ENCODE measurements around the gene CHD5.
A peak's percentile ranks its signal among the peaks of the same experiment; 100 is the strongest.

CHD5 gene

DNA sequence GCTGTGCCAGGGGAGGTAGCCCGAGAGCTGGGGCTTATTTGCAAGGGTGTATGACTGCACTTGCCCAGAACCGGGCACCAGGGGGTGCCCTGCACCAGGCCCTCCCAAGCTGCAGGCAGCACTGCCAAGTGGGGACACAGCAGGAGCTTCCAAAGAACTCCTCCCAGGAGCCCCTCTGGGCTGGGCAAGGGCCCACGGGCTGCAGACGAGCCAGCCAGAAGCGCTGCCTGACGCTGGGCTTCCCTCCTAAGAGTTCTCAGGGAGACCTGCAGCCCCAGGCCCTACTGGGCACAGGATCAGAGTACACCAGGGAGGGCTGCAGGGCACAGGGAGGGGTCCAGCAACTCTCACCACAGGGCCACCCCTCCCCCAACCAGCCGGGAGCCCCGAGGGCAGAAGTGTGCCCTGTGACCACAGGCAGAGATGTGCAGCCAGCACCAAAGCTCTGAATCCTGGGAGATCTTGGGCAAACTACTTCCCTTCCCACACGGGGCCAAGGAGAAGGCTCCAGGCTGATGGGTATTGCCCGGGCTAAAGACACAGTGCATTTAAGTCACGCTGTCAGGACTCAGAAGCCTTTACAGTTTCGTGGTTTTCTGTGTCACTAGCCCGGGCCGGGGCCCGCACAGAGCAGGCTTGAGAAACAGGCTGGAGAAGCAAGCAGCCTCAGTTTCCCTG, 71.0 kb downstream of the CHD5 start:
- peak; percentile 39 for DNase-seq

GRCh38 chr1:6108476-6108875, 71.6 kb downstream of the CHD5 start:
- DNase-seq: no peak

- no peak for DNase-seq
Observed at GRCh38 chr1:6107409-6108356, 72.4 kb downstream of the CHD5 start.

- DNase-seq: no peak
Observed at GRCh38 chr1:6106977-6107376, 73.1 kb downstream of the CHD5 start.

DNA sequence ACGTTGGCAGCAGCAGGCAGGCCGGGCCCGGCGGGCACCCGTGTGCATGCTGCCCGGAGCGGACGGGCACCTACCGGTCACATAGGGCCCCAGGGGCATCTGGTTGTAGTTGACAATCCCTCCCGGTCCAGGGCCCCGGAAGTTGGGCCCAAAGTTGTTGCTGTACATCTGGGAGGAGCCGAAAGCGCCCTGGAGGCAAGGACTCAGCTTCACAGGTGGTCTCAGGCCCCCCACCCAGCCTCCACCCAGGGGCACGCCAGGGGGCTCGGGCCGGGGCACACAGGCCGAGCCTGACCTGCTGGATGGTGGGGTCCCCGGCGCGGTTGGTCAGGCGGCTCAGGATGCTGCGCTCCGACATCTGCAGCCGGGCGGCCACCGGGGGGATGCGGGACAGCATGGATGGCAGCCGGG, 73.8 kb downstream of the CHD5 start:
- DNase-seq: no peak

DNA sequence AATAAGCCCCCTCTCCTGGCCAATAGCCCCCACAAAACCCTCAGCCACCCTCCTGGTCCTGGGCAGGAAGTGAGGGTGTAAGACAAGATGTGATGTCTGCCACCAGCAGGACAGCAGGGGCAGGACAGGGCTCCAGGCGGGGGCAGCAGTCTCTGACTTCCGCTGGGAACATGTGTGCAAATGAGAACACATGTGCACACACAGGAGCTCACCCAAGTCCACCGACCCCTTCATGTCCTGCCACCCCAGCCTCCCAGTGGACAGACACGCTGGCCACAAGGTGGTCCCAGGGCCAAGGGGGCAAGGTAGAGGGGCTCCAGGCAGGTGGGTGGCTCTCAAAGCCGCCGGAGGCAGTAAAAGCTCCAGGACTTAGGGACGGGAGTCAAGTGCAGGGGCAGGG, 74.4 kb downstream of the CHD5 start:
- no peak for DNase-seq

- DNase-seq: no peak
Observed at GRCh38 chr1:6105218-6105679, 74.9 kb downstream of the CHD5 start.

- no peak for DNase-seq
Observed at GRCh38 chr1:6104631-6105030, 75.5 kb downstream of the CHD5 start.

DNA sequence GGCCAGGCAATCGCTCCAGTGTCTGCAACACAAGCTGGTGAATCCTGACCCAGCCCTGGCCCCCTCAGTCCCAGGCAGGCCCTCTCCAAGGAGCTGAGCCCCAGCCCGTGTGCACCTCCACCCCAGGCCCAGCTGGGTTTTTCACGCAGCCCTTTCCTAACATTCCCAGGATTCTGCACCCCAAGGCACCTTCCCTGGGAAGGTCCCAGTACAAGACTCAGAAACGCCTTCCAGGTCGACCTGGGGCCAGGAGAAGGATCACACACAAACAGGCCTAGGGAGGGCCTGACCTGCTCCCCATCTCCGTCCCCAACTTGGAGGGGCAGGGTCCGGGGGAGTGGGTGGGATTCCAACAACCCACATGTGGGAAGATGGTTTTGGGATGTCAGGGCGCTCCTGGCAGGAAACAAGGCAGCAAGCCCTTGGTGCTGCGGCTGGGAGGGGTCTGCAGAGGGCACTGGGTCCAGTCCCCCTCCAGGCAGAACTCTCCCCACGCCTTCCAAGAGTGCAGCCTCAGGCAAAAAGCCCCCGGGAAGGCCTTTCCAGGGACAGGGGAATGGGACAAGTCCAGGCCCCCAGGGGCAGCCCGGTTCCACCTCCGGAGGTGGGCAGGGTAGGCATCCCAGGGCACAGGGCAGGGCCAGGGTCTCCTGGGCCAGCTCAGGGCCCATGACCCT, 76.1 kb downstream of the CHD5 start:
- DNase-seq: no peak

GRCh38 chr1:6103111-6103853, 76.8 kb downstream of the CHD5 start:
- DNase-seq: no peak

- no peak for DNase-seq
Observed at GRCh38 chr1:6102532-6102845, 77.6 kb downstream of the CHD5 start.

DNA sequence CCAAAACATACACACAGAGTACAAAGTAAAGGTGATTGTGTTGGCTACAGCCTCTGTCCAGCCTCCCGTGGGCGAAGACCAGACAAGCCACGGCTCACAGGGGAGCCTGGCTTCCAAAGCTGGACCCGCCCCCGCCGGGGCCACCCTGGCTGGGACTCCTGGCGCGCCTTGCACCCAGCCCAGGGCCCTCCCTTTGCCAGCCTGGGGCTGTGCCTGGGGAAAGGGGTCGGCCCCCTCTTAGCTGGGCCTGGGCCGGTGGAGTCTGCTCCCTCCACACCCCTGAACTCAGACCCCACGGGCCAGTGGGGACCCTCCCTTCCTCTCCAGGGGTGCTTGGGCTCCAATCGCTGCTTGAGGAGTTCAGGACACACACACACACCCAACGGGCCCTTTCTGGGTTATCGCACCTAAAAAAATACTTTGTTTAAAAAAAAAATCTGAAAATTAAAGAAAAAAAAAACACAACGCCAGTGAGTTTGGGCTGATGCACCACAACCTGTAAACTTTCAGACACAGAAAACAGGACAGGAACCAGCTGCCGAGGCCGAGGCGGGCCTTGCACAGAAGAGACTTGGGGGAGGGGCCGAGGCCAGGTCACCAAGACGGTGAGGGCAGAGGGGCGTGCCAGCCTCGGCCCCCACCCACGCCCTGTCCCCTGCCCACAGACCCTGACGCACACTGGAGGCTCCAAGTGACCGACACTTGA, 78.1 kb downstream of the CHD5 start:
- DNase-seq: no peak

GRCh38 chr1:6100861-6101783, 79.0 kb downstream of the CHD5 start:
- no peak for DNase-seq

- DNase-seq: no peak
Observed at GRCh38 chr1:6099787-6100765, 80.0 kb downstream of the CHD5 start.

- DNase-seq: no peak
Observed at GRCh38 chr1:6099297-6099696, 80.8 kb downstream of the CHD5 start.

GRCh38 chr1:6098303-6099215, 81.6 kb downstream of the CHD5 start:
- DNase-seq: no peak

DNA sequence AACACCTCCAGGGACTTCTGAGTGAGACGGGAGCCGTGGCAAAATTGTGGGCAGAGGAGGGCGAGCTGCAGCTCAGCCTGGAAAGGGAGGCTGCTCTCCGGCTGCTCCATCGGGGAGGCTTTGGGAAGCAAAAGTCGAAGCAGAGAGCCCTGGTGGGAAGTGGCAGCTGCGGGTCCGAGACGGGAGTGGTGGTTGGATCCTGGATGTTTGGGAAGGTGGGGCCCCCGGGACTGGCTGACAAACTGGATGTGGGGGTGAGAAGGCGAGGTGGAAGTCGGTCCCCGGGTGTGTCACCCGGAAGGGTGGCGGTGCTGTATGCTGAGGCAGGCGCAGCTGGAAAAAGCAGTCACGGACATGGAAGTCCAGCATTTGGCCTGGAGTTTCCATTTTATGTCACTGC, 82.3 kb downstream of the CHD5 start:
- no peak for DNase-seq

DNA sequence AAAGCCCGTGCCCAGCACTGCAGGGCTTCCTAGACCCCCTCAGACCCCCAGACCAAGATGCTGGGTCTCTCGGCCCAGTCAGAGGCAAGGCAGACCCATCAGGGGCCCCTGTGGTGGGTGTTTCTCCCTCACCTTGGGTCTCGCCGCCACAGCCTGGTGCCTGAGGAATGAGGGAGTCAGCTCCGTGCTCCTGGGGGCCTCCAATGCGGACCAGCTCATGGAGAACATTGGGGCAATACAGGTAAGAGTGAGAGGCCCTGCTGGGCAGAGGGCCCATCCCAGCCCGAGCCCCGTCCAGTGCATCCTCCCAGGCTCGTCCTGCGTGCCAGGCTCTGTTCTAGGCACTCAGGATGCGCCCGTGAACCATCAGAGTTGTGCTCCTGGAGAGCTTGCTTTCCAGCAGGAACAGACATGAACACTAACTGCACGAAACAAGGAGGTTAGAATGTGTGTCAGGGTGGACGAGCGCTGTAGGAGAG, 83.0 kb downstream of the CHD5 start:
- DNase-seq: no peak

Data from CD4-positive, alpha-beta T cell treated with Interleukin-21 for 1 hour (primary cell).